ENCODE results near the gene DSCAM.

DSCAM gene

GRCh38 chr21:40567501-40567900 lies 279.5 kb downstream of the DSCAM start:
- H3K9ac ChIP-seq, result no peak overlapping the region
- H4K20me1 ChIP-seq, result no peaks in the 10 kb centered on the region
- peaks cover 0 to 6% (median 0%) of the 10 kb centered on the region in 11 experiments; a peak in 2 of 22 replicates for H3K9me3 ChIP-seq (replicated peaks in 1 of 11)
- no peak overlapping the region for H3K4me2 ChIP-seq
- no peak overlapping the region for H3K27ac ChIP-seq
- no peaks in the 10 kb centered on the region for H3K36me3 ChIP-seq
- no peaks in the 10 kb centered on the region for H3K27me3 ChIP-seq
- H3K4me1 ChIP-seq, result peaks cover 0 to 31% (median 4%) of the 10 kb centered on the region in 10 experiments; a peak in 8 of 20 replicates
- TF ChIP-seq Cebpa-rat (IDR thresholded peaks at IDR 0.05), result no peak
- no peak overlapping the region for H3K4me3 ChIP-seq

GRCh38 chr21:40566486-40566885 lies 280.5 kb downstream of the DSCAM start:
- Histone ChIP-seq H3K36me3 (no peaks in the 10 kb centered on the region), H3K4me1 (peaks cover 0 to 37% (median 4%) of the 10 kb centered on the region in 10 experiments; a peak in 8 of 20 replicates), H3K9me3 (replicated peaks in 1 of 11) (peaks cover 0 to 6% (median 0%) of the 10 kb centered on the region in 11 experiments; a peak in 2 of 22 replicates), H3K4me3 (no peak overlapping the region), H3K27ac (no peak overlapping the region), H3K9ac (no peak overlapping the region), H3K4me2 (no peak overlapping the region), H4K20me1 (no peaks in the 10 kb centered on the region), H3K27me3 (no peaks in the 10 kb centered on the region)
- TF ChIP-seq Cebpa-rat (IDR thresholded peaks at IDR 0.05), result no peak

GRCh38 chr21:40564318-40564717 lies 282.6 kb downstream of the DSCAM start:
- Histone ChIP-seq H3K4me3 (no peak overlapping the region), H3K27ac (peak overlapping the region in 4 of 11 experiments; percentile 21 to 79 (median 76); a peak in 8 of 22 replicates), H3K4me1 (peaks cover 0 to 37% (median 4%) of the 10 kb centered on the region in 10 experiments; a peak in 8 of 20 replicates), H3K9me3 (replicated peaks in 1 of 11) (no peaks in the 10 kb centered on the region), H3K36me3 (no peaks in the 10 kb centered on the region), H3K4me2 (peak overlapping the region in 5 of 11 experiments; percentile 18 to 92 (median 75); a peak in 9 of 22 replicates), H3K9ac (peak overlapping the region in 3 of 11 experiments; percentile 44 to 72 (median 49); a peak in 4 of 22 replicates), H3K27me3 (no peaks in the 10 kb centered on the region), H4K20me1 (no peaks in the 10 kb centered on the region)
- no peak for TF ChIP-seq Cebpa-rat (IDR thresholded peaks at IDR 0.05)

- Histone ChIP-seq H3K4me3 (no peak overlapping the region), H3K9ac (peak overlapping the region in 3 of 11 experiments; percentile 44 to 72 (median 49); a peak in 4 of 22 replicates), H3K27me3 (no peaks in the 10 kb centered on the region), H3K27ac (peak overlapping the region in 4 of 11 experiments; percentile 21 to 79 (median 76); a peak in 7 of 22 replicates), H3K9me3 (replicated peaks in 1 of 11) (no peaks in the 10 kb centered on the region), H3K36me3 (no peaks in the 10 kb centered on the region), H4K20me1 (no peaks in the 10 kb centered on the region), H3K4me1 (peaks cover 0 to 37% (median 4%) of the 10 kb centered on the region in 10 experiments; a peak in 8 of 20 replicates), H3K4me2 (peak overlapping the region in 5 of 11 experiments; percentile 18 to 92 (median 75); a peak in 8 of 22 replicates)
- no peak for TF ChIP-seq Cebpa-rat (IDR thresholded peaks at IDR 0.05)
Observed at GRCh38 chr21:40563900-40564299, 283.1 kb downstream of the DSCAM start.

GRCh38 chr21:40562242-40563002 lies 284.5 kb downstream of the DSCAM start:
- no peak overlapping the region for H3K4me3 ChIP-seq
- TF ChIP-seq Cebpa-rat (IDR thresholded peaks at IDR 0.05), result no peak

GRCh38 chr21:40556442-40556968 lies 290.5 kb downstream of the DSCAM start:
- H3K4me2 ChIP-seq, result peak overlapping the region in 2 of 11 experiments; percentile 20 to 43; a peak in 4 of 22 replicates
- H3K4me1 ChIP-seq, result peaks cover 0 to 11% (median 0%) of the 10 kb centered on the region in 10 experiments; a peak in 3 of 20 replicates
- H4K20me1 ChIP-seq, result no peaks in the 10 kb centered on the region
- H3K27ac ChIP-seq, result no peak overlapping the region
- H3K4me3 ChIP-seq, result no peak overlapping the region
- no peak for TF ChIP-seq Cebpa-rat (IDR thresholded peaks at IDR 0.05)
- H3K36me3 ChIP-seq, result no peaks in the 10 kb centered on the region
- no peaks in the 10 kb centered on the region for H3K9me3 ChIP-seq (replicated peaks in 1 of 11)
- no peaks in the 10 kb centered on the region for H3K27me3 ChIP-seq
- no peak overlapping the region for H3K9ac ChIP-seq

More at GRCh38 chr21:40562242-40563002, 284.5 kb downstream of the DSCAM start:
- no peaks in the 10 kb centered on the region for H4K20me1 ChIP-seq
- H3K4me1 ChIP-seq, result peaks cover 0 to 37% (median 4%) of the 10 kb centered on the region in 10 experiments; a peak in 8 of 20 replicates
- H3K9me3 ChIP-seq (replicated peaks in 1 of 11), result no peaks in the 10 kb centered on the region
- no peak overlapping the region for H3K27ac ChIP-seq
- H3K4me2 ChIP-seq, result peak overlapping the region in 2 of 11 experiments; percentile 46 to 54; a peak in 3 of 22 replicates
- no peak overlapping the region for H3K9ac ChIP-seq
- H3K36me3 ChIP-seq, result no peaks in the 10 kb centered on the region
- H3K27me3 ChIP-seq, result no peaks in the 10 kb centered on the region

- no peak overlapping the region for H3K4me3 ChIP-seq
- H3K27ac ChIP-seq, result no peak overlapping the region
- peaks cover 0 to 11% (median 0%) of the 10 kb centered on the region in 10 experiments; a peak in 3 of 20 replicates for H3K4me1 ChIP-seq
- no peaks in the 10 kb centered on the region for H3K27me3 ChIP-seq
- H3K36me3 ChIP-seq, result no peaks in the 10 kb centered on the region
- no peak overlapping the region for H3K4me2 ChIP-seq
- no peak for TF ChIP-seq Cebpa-rat (IDR thresholded peaks at IDR 0.05)
- H4K20me1 ChIP-seq, result no peaks in the 10 kb centered on the region
- no peak overlapping the region for H3K9ac ChIP-seq
- H3K9me3 ChIP-seq (replicated peaks in 1 of 11), result 0 out of 22 replicates have a peak, but pooled peaks cover 0 to 3% (median 0%) of the 10 kb centered on the region in 11 experiments
Observed at GRCh38 chr21:40555021-40555528, 291.9 kb downstream of the DSCAM start.

- Histone ChIP-seq H3K4me1 (peaks cover 0 to 11% (median 0%) of the 10 kb centered on the region in 10 experiments; a peak in 3 of 20 replicates), H3K36me3 (no peaks in the 10 kb centered on the region), H3K27ac (no peak overlapping the region), H3K27me3 (no peaks in the 10 kb centered on the region), H4K20me1 (no peaks in the 10 kb centered on the region), H3K9ac (no peak overlapping the region), H3K4me2 (no peak overlapping the region), H3K9me3 (replicated peaks in 1 of 11) (0 out of 22 replicates have a peak, but pooled peaks cover 0 to 3% (median 0%) of the 10 kb centered on the region in 11 experiments), H3K4me3 (no peak overlapping the region)
- no peak for TF ChIP-seq Cebpa-rat (IDR thresholded peaks at IDR 0.05)
Observed at GRCh38 chr21:40553781-40554180, 293.2 kb downstream of the DSCAM start.

Measured in BLaER1 treated with 17β-estradiol and CSF1 and Interleukin-3, amounts not matched to agents 10 nM and 100 nM (cell line).